Activated CD8-positive, alpha-beta memory T cell treated with anti-CD3 and anti-CD28 coated beads, Interleukin-2, amount 50 U/mL, for 48 hours (primary cell): ENCODE results near the gene FRRS1.

Source experiments
- DNase-seq: peaks from one replicate; pipeline ENCODE4 v3.0.0-alpha.2; 2020

The FRRS1 gene

DNA sequence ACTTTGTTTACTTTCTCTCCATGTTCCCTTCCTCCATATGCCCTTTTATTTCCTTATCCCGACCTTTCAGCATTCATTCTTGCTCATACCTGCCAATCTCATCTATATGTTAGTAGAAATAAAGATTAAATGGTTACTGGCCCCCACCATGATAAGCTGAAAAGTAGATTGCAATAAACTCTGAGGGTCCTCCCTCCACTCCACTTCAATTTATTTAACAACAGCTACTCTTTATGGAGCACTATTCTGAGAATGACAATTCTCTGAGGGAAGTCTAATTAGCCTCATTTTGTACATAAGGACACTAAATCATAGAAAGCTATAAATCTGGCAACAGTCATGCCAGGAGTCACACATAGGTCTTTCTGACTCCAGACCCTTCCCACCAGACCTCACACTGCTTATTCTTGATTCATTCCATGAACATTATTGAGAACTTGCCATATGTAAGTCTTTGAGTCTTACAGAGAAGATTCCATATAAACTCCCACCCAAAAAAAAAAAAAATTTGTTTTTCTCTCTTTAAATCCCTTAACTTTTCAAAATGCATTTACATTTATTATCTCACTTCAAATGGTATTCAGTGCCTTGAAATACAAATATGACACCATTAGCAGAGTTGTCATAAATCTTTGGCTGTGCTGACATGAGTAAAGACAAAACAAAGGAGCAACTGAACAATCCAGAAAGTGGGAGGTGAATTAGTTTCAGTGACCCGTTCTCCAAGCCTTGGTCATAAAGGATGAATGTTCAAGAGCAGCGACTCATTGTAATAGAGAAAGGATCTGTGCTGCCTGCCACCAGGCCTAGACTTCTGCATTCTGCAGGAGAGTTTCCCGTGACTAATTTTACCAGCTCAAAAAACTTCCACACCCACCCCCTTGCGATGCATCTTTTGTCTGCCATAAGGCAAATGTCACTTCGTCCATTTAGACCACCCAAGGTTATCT, 92.0 kb downstream of the FRRS1 start:
- no peak for DNase-seq

GRCh38 chr1:99673315-99673714, 93.1 kb downstream of the FRRS1 start:
- no peak for DNase-seq

GRCh38 chr1:99672530-99673213, 93.8 kb downstream of the FRRS1 start:
- DNase-seq: no peak

DNA sequence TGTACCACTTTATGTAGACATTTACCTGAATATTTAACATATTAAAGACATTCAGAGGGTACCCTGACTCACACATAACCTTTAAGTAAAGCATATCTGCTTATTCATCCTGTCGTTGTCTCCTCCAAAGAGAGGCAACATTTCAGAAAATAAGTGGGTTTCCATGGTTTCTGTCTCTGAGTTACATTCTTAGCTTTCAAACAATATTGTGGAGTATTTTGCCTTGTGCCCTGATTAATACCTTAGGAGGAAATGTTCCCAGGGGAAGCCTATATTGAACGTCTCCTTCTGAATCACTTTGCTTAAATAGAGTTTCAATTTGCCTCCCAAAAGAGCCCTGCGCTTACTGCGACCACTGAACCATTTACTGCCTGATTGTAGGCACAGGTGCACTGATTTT, 94.4 kb downstream of the FRRS1 start:
- no peak for DNase-seq

DNA sequence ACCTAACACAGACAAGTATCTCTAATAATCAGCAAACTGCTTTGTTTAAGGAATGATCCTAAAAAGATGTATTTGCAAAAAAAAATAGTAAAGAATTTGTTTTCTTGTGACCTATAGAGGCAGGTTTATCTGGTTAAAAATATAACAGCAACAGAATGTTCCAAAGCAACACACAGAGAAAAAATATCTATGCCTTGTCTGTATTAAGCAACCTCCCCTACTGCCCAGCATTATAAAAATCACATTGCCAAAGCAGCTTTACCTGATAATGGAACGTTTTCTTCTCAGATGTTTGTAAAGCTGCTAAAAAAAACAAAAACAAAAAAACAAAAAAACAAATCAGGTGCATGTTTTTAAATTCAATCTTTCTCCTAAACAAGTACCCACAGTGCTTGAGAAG, 95.9 kb downstream of the FRRS1 start:
- DNase-seq: no peak

GRCh38 chr1:99669821-99670220, 96.6 kb downstream of the FRRS1 start:
- no peak for DNase-seq

DNA sequence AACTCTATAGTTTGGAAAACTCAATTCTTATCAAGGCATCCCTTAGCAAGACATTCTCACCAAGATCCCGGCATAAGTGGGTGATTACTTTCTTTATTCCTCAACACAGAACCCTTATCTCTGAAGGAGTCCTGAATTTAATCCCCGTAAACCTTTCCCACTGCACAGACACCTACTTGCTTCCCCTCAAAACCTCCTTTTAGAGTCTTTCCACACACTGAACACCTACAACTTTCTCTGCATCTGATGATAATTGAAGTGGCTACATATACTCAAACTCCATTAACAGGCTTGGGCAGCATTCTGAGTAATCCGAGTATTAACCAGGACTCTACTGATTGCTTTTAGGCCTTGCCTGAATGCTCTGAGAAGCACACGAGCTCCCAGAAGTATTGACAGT, 97.1 kb downstream of the FRRS1 start:
- no peak for DNase-seq

- no peak for DNase-seq
Measured at GRCh38 chr1:99665212-99665611, 101.2 kb downstream of the FRRS1 start.

DNA sequence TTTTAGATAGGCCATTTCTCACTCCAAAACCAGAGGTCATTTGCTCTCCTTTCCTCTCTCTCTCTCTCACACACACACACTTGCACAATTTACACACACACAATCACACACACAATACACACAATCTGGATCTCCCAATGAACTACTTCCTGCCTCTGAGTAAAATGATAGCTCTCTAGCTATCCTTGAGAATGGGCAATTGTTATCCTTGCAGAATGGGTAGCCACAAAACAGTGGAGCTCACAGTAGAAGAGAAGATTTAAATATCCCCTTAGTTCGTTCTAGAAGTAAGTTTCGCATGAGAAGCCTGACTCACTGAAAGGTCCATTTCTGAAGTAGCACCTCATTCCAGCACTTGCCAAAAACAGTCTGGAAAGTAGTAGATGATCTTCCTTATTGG, 102.9 kb downstream of the FRRS1 start:
- no peak for DNase-seq

- no peak for DNase-seq
Measured at GRCh38 chr1:99662539-99663080, 103.8 kb downstream of the FRRS1 start.

GRCh38 chr1:99661780-99662179, 104.7 kb downstream of the FRRS1 start:
- DNase-seq: no peak

- no peak for DNase-seq
Measured at GRCh38 chr1:99660496-99660895, 105.9 kb downstream of the FRRS1 start.

DNA sequence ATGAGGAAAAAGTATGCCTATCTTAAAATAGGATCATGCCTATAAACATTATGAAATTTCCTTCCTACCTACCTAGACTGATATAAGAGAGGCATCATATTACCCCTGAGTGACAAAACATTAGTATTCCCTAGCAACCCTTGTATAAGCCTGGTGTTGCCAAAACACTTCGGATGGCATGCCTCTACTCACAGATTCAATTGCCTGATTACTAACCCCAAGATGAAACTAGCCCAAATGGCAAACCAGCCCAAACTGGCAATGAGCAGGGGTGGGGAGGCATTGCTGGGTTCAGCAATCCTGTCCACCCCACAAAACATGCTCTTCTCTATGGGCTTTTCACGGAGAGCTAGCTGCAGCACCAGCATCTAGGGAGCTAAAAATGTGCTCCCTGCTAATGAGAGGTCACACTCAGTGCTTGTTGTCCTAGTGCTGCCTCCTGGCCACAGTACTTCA, 106.7 kb downstream of the FRRS1 start:
- DNase-seq: no peak
